ENCODE measurements around the gene PPARG.

PPARG gene

DNA sequence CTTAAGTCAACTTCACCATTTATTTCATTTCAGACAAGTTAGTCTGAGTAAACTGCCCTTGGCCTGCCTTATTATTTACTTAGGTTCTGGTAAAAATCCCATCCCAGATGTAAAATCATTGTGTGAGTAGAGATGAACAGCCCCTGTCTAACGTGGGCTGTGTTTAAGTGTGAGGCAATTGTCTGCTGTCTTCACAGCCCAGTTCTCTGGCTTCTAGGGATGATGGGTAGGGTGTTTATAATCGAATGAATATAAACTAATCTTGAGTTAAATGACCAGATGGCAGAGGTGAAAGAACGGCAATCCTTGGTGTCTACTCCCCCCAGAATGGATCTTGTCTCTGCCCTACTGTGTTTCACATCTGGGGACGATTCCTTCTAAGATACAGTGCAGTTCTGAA lies 20.8 kb downstream of the PPARG start:
- DNase-seq (ENCODE audit: low read depth in 2 of 2, low spot score in 1 of 2) = no peak

DNA sequence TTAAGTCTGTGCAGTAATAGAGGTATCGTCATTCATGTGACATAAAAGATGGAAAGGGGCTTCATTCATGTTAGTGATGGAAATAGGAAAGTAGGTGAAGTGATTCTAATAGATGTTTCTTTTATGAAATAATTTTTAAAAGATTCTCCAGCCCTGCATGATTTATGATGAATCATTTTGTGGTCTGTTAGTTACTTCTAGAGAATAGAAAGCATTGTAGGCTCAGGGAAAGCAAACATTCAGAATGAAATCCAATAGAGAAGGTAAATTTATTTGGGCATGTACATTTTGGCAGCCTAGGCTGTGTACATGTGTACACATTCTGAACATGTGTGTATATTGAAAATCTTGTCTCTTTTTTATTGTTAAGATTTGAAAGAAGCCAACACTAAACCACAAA lies 23.1 kb downstream of the PPARG start:
- DNase-seq (ENCODE audit: low read depth in 2 of 2, low spot score in 1 of 2) = no peak

DNA sequence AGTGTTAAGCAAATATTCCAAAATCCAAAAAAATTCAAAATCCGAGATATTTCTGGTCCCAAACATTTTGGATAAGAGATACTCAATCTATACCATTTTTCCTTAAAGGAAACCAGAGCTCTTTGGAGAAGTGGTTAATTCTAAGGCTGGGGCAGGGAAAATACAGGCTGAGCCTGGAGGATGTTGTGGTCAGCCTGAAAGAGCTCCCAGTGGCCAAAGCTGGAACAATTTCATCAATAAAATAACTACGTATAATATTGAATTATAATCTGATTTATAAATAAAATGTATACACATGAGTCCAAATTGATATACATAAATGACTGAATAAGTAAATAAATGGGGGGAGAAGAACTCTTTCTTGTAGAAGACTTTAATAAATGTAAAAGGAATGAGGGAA lies 24.6 kb downstream of the PPARG start:
- no peak for DNase-seq (ENCODE audit: low read depth in 2 of 2, low spot score in 1 of 2)

DNA sequence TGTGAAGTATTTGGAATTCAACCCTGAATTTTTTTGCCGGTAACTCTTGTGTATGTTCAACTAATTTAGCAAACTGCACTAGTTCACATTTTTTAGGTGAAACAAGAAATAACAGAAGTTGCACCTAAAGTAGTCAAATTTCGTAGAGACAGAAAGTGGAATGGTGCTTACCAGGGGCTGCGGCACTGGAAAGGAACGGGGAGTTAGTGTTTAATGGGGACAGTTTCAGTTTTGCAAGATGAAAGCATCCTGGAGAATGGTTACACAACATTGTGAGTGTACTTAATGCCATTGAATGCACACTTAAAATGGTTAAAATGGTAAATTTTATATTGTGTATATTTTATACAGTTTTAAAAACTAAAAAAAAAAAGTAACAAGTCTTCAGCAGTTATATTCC lies 27.4 kb downstream of the PPARG start:
- DNase-seq (ENCODE audit: low read depth in 2 of 2, low spot score in 1 of 2) = no peak

DNA sequence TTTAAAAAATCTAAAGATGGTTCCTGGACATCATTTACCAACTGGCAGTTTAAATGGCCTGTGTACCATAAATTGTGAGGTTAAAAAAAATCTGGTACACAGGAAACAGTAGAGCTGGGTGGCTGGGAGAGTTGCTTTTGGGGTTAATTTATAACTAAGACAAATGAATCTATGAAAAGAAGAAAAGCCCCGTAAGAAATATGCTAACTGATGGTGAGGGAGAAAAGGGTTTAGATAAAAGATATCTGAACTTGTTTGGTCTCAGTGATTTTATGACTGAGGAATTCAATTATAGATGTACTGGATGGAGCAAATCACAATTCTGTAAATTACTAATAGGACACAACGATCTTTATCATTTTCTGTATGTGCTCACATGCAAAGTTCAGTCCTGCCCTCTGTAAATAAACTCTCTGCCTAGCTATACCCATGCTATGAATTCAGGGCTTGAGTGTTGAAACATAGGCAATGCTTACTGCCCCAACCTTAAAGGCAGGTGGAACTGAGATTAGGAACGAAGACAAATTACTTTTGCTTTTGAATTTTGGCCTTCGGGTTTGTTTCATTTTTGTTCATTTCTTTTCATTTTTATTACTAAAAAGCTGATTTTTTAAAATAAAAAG lies 28.0 kb downstream of the PPARG start:
- no peak for DNase-seq (ENCODE audit: low read depth in 2 of 2, low spot score in 1 of 2)

DNA sequence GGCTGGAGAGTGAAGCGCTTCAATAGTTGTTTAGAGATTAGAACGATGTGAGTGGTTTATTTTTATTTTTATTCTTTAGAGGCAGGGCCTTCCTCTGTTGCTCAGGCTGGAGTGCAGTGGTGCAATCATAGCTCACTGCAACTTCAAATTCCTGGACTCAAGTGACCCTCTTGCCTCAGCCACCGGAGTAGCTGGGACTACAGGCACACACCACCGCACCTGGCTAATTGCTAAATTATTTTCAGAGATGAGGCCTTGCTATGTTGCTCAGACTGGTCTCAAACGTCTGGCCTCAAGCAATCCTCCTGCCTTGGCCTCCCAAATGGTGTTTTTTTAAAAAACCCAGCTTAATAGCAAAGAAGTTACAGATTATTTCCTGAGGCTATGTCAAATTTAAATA lies 29.0 kb downstream of the PPARG start:
- DNase-seq (ENCODE audit: low read depth in 2 of 2, low spot score in 1 of 2) = no peak

DNA sequence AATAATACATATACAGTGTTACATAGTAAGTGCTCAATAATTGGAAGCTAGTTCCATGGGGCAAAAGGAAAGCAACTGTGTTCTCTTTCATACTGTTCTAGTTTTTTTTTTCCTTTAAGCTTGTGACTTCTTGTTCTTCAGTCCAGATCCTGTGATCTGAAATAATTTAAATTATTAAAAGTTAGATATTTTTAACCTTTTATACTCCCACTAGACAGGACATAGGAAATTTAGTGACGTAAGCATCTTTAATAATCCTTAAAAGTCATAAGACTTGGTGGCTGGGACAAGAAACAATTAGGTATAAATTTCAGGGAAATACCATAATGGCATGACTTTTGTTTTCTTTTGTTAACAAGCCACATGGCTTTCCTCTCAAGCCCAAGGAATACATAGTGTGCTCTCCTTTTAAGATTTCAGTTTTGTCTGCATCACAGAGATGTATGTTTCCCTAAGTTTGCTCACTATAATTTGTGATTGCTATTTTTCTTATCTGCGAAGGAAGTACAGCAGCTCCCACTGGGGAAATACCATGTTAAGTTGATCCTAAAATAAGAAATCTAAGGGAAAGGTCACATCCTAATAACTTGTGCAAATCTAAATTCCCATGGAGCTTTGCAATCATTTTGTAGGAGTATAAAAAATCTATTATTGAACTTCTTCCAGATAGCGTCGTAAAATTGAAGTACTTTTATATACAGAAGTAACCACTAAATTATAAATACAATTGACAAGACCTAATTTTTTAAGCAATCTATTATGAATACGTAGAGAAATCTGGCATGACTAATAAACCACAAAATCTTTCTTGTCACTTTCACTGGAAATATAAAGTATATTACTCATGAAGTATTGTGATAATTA lies 30.1 kb downstream of the PPARG start:
- DNase-seq (ENCODE audit: low read depth in 2 of 2, low spot score in 1 of 2) = no peak

DNA sequence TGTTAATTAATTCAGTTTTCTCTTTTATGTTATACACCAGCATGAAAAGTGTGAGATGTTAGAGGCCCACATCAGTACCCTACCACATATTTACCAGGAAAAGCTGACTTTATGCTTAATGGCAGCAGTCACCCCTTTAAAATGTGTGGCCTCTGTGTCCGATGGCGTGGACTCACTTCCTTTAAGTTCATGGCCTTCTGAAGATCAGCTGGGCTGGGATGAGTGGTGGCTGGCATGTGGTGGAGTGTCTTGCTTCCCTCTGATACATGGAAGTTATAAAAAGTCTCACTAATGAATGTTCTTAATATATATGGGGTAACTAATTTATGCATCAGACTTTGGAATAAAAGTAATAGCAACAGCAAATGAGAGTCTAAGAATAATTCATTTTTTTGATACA lies 32.1 kb downstream of the PPARG start:
- no peak for DNase-seq (ENCODE audit: low read depth in 2 of 2, low spot score in 1 of 2)

DNA sequence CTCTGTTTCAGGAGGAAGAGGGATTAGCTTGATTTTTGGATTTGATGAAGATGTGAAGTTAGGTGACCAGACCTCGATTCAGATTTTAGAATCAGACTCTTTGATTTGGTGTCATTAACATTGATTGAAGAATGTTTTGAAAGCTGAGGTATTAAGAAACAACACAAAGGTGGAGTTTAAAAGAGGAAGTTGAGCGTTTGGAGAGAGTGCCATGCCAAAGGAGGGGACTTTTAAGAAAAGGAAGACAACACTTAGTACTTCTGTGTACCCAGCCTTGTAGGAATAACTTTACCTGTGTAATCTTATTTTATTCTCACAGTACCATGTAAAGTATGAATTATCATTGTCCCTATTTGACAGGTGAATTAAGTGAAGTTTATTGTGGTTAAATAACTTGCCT lies 34.4 kb downstream of the PPARG start:
- no peak for DNase-seq (ENCODE audit: low read depth in 2 of 2, low spot score in 1 of 2)

DNA sequence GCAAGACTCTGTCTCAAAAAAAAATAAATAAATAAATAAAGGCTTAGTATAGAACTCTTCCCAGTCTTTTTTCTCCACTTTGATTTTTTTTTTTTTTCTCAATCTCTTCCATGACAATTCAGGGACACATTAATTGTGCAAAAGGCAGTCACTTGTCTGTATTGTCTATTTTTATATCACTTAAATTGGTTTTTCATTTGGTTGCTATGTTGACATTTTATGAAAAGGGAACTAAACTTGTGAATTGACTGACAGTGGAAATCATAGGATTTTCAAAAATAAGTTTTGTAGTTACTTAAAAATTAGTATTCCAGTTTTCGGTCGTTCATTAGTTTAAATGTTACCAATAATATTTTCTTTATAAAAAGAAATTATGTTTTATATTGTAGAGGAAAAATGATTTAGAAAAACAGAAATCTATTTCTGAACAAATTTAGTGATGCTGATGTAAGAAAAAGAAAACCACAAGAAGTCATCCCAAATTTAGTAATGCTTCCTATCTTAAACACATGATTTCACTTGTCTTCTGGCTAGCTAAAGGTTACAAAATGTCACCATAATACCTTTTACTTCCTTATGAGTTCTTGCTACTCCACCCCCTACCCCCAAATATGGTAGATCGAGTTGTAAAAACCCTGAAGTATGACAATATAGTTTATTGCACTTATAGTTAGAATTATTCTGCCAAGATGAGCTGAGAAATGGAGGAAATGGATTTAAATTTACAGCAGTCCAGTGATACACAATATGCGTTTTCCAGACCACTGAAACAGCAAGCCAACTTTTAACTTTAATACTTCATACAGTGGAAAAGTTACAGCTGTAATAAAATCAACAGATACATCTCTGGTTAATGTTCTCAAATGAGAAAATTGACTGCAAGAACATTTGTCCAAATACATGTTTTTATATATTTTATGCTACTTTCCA lies 37.0 kb downstream of the PPARG start:
- DNase-seq (ENCODE audit: low read depth in 2 of 2, low spot score in 1 of 2) = no peak

DNA sequence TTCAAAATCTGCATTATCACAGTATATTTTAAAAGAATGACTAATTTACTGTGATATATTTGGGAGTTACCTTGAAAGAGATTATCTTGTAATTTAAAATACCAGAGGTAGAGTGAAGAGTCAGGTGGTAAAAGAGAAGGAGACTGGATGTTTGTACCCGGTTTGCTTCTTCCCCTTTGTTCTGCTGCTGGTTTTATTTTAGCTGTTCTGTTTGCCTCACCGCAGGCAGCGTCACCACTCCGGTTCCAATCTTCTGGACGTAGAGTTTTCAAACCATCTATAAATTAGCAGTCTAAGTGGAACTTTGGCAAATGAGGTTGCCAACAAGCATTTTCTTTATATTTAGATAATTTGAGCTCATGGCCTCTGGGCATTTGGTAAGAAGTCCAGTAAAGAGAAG lies 38.2 kb downstream of the PPARG start:
- no peak for DNase-seq (ENCODE audit: low read depth in 2 of 2, low spot score in 1 of 2)

DNA sequence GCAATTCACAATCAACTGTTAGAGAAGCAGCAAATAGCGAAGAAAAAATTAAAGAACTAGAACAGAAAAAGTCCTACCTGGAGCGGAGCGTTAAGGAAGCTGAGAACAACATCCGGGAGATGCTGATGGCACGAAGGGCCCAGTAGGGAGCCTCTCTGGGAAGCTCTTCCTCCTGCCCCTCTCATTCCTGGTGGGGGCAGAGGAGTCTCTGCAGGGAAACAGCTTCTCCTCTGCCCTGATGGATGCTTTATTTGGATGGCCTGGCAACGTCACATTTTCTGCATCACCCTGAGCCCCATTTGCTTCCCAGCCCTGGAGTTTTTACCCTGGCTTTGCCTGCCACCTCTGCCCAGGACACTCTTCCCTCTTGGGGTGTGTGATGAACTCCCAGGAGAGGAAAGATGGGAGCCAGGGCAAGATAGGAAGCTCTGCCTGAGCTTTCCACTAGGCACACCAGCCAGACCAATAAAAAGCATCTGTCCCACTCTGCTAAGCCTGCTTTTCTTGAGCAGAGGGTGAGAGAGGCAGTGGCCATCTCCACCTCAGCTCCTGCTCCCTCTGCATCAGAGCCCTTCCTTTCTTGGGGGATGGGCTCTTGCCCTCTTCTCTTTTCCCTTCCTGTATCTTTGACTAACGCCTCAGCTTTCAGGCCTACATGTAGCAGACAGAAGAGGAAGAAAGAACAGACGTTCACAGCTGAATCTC lies 39.4 kb downstream of the PPARG start:
- no peak for DNase-seq (ENCODE audit: low read depth in 2 of 2, low spot score in 1 of 2)

DNA sequence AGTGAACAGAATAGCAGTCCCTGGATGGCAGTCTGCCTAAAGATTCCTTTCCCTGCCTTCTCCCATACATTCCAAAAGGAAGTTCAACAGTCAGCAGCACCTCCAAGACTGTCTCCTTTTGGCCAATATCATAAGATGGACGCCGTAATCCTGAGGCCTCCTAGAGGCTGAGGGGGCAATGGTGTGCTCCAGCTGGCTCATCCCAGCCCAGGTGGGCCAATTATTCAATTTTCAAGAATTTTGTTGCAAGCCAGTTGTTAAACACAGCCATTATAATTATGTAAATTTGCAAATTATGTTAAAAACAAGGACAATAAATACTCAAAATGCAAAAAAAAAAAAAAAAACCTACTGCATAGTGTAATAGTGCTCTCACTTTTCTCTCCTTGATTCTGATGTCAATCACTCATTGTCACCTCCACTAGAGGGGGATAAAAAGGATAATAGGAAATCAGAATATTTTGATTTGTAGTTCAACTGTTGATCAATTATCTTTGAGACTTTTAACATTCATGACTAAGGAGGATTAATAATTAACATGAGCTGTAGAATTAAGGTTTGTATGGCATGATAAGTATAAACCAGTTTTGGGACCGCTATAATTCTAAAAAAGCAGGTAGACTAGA lies 40.1 kb downstream of the PPARG start:
- DNase-seq (ENCODE audit: low read depth in 2 of 2, low spot score in 1 of 2) = no peak

DNA sequence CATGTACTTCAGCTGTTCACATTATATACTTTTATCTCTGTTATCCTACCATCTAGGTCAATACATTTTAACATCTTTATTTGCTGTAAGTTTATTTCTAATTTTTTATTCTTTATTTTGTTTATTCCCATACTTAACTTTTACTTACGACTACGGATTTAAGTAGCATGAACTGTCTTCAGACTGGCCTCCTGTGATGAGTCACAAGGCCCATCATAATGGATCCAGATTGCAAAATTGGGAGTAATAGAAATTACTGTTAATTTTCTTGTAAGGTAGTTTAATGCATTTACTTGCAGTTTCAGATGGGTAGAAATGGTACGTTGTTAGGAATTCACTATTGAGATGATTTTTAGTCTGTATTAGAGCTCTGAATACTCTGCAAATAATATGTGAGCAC lies 45.9 kb downstream of the PPARG start:
- DNase-seq (ENCODE audit: low read depth in 2 of 2, low spot score in 1 of 2) = no peak

DNA sequence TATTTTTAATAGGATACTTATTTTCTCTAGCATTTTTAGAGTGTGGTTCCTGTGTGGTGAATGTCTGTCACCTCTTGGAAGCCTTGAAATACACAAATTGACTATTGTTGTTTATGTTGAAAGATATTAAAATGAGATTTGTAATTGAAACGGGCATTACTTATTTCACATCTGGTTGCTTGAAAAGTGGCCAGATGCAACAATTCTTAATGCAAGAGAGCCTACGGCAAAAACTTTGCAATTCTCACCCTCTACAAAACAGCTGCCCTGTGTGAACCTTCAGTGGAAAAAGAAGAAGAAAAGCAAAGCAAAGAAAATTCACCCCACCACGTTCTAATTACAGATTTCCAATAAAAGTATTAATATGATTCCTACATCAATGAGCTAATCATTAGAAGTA lies 46.6 kb downstream of the PPARG start:
- DNase-seq (ENCODE audit: low read depth in 2 of 2, low spot score in 1 of 2) = no peak

DNA sequence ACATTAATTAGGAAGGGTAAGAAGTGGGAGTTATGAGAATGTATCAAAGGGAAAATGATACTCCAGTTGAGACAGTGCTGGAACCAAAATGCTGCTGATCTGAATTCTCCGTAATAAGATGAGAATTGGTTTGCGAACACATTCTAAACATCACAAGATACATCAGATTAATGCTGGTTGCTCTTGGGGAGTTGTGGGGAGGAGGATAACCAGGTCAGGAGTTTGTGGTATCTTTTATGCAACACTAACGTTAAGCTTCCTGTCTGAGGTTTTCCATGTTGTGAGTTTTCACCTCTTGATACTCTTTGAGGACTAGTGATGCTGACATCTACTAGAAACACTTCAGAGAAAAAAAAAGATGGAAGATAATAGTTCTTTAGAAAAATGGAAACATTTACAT lies 47.2 kb downstream of the PPARG start:
- no peak for DNase-seq (ENCODE audit: low read depth in 2 of 2, low spot score in 1 of 2)

DNA sequence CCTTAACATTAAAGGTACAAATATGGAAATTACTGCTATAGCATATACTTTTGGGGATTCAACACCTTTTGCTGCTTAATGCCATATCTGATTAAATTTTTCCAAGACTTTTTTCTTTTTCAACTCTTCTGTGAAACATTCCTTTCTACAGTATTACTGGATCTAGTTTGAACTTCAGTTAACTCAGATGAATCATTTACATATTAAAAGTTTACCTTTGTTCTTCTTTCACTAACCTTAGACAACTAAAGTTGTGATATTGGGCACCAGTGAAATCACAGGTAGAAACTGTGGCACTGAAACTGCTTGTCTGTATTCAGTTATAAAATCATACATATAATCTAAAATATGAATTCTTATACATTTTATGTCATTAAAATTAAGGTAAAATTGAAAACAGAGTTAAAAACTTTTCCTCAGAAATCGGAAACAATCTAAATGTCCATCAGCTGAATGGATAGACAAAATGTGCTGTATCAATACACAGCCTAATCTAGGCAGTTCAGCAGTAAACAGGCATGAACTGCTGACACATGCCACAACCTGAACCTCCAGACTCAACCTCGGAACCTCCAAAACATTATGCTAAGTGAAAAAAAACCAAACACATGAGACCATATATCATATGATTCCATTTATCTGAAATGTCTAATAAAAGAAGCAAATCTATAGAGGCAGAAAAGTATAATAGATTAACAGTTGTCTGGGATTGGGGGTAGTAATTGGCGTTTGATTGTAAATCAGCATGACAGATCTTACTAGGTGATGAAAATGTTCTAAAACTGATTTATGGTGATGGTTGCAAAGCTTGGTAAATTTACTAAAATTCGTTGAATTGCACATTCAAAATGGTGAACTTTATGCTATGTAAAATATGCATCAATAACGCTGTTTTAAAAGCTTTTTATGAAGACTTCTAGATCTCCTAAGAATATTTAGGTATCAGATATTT lies 50.0 kb downstream of the PPARG start:
- no peak for DNase-seq (ENCODE audit: low read depth in 2 of 2, low spot score in 1 of 2)

DNA sequence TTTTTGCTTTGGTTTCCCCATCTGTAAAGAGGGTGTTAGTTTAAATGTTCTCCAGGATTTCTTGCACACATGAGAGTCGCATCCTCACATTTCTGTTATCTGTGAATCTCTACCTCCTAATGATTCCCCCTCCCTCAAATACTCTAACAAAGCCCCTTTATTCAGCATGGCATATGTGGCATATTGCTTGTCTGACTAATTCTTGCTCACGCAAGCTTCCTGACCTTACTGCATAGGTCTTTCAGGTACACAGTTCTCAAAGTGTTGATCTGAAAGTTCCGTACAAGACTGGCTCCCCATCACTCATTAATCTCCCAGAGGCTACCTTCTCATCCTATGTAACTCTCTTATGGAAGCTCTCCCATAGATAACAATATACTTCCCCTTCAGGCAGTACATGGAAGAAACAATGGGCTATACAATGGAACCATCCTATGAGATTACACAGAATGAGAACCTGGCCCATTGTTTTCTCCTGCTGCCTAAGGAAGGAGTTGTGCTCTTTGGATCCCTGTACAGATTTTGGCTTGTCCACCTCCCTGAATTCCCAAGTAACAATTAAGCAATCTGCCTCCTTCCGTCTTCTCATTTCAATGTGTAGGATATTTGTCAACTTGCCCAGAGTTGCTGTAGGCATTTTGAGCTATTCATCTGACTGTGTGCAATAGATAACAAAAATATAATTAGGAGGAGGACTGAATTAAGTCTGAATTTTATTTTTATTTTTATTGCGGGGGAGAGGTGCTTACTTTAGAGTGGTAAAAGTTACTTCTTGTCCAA lies 51.0 kb downstream of the PPARG start:
- DNase-seq (ENCODE audit: low read depth in 2 of 2, low spot score in 1 of 2) = no peak

DNA sequence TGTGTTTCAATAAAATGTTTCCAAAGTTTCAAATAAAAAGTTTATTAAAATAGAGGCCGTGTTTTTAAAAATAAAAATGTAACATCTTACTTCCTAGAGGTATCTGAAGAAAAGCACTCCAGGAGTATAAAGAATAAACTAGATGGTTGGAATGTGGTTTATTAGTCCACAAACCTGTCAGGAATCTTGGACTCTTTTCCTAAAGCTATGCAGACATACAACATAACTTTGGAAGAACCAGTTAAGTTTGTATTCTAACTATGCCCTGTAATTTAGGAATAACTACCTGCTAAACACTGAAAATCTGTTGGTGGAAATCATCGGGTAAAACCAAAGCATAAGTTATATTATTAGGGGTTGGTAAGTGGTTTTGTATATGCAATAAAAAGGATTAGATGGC lies 51.6 kb downstream of the PPARG start:
- DNase-seq (ENCODE audit: low read depth in 2 of 2, low spot score in 1 of 2) = no peak

Data from stimulated activated CD8-positive, alpha-beta memory T cell treated with anti-CD3 and anti-CD28 coated beads, Interleukin-4, amount 100 ng/mL, for 4 hours (primary cell).